GM19467 (cell line): ENCODE results near the gene ADTRP.
"Not testable (repeated sequence)": the region's sequence is repeated elsewhere in the genome, so short reads cannot be mapped to it uniquely, and the experiment has no call there.

Experiments
- ATAC-seq: cut with Tn5 transposase; IDR thresholded peaks from one replicate; pipeline ENCODE4 v1.9.1; 2021; ENCODE audit warnings: mild to moderate bottlenecking, moderate library complexity; ENCODE audit not compliant: unreplicated experiment

The ADTRP gene

GRCh38 chr6:11702089-11702488 is 76.5 kb downstream of the ADTRP start:
- no peak for ATAC-seq

DNA sequence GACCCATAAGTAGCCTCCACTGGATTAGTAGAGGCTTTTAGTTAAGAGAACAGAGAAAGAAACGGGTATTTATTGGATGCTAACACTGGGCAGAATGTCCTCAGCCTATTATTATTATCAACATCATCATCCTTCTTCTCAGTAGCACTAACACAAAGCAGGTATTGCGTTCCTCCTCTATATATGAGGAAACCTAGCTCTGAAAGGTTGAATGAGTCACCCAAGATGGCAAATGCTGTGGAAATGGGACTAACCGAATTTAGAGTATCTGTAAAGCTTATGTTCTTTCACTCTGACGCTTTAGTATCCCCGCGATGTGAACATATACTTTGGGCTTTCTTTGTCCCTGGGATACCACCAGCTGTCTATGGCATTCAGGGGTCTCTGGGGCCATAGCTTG is 77.0 kb downstream of the ADTRP start:
- ATAC-seq = no peak

DNA sequence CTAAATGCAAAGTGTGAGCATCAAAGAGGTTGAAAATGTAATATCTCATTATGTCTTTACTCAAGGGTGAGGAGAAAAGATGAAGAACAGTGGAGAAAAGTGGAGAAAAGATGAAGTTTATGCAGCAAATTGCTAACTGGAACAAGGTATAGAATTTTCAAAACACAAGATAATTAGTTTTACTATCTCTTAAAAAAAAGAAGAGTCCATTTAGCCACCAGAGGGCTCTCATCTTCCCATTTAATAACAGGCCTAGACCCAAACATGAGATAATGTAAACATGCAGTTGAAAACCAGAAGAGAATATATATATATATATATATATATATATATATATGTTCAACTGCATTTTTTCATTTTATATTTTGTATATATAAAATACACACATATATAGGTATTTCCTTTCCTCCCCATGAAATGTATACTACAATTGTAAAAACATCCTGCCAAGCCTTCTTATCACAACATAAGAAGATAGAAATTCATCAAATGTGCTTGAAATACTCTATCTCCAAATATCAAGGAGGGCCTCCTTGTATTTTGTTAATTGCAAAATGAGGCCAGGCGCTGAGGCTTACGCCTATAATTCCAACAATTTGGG is 78.4 kb downstream of the ADTRP start:
- no peak for ATAC-seq

DNA sequence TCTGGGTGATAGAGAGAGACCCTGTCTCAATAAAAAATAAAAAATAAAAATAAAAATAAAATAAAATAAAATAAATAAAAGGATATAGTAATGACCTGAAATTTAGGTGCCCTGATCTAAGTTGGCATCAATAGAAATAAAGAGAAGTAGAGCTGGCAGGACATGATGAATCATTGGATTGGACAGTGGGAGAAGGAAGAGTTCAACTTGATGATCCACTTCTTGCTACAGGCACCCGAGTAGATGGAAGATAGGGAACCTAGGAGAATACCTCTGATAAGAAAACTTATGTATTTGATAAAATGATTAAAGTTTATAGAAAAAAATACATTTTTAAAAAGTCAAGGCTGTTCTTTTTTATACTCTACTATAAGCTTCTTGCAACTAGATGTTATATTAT is 79.0 kb downstream of the ADTRP start:
- ATAC-seq = no peak

DNA sequence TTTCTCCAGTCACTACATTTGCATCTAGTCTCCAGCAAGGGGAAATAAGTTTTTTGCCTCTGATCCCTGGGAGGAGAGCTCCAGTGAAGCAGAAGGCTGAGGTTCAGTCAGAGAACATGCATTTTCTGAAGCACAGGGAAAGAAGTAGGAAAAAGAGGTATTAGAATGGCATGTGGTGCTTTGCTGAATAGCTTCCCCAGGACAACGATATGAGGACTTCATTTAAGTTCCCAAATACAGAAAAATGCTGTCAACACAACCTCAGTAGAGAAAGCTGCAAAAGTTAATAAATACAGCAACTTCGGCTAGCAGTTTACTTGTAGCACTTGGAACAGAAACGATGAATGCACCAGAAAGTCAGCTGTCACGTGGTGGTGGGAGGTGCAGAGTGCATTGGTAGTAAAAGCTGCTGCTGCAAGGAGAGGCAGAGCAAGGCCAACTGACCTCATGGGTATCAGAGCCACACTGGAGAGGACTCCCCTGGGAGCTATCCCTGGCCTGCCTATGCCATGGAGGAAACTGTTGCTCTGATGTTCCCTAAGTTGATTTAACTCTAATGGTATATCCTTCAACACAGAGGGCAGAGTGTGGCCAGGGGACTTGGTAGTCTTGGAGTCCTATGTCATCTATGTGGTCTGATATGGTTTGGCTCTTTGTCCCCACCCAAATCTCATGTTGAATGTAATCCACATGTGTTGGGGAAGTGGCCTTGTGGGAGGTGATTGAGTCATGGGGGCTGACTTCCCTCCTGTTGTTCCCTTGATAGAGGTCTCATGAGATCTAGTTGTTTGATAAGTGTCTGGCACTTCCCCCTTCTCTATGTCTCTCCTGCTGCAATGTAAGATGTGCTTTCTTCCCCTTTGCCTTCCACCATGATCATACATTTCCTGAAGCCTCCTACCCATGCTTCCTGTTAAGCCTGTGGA is 85.9 kb downstream of the ADTRP start:
- ATAC-seq = no peak

GRCh38 chr6:11689847-11690246 is 88.8 kb downstream of the ADTRP start:
- ATAC-seq = no peak

- ATAC-seq = not testable (repeated sequence)
These were observed 89.2 kb downstream of the ADTRP start for GRCh38 chr6:11689400-11689799.

DNA sequence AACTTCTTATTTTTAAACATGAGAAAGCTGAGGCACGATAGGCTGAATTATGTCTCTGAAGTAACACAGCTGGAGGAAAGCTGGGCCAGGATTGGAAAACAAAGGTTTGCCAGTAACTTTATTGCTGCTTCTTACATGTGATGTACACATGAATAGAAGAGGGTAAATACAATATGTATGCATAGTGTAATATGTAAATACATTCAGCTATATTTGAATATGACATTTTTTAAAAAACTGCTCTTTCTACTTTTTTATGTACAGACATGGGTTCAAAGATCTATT is 90.2 kb downstream of the ADTRP start:
- no peak for ATAC-seq

DNA sequence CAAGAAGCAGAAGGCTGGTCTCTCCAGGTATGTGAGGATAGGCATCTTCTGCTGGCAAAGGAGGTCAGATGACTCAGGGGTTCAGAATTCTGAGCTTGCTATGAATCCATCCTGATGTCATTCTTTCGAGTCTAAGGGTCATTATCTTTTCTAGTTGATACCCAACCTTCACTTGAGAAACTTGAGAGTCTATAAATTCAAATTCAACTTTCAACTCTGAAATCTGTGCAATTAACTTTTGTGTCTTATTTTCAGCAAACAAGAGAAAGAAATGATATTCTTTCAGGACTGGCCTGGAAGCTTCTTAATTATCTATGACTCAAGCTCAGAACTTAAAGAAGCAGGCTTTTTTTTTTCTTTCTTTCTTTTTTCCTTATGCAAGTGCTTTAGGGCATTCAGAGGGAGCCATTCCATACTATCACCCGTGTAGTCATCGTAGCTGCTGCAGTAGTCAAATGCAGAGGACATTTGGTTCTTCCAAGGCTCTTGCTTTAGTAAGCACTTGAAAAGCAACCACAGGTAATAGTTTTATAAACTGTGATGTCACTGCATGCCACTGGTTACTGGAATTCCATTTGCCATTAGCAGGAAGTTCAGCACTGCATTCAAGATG is 93.0 kb downstream of the ADTRP start:
- ATAC-seq = no peak

DNA sequence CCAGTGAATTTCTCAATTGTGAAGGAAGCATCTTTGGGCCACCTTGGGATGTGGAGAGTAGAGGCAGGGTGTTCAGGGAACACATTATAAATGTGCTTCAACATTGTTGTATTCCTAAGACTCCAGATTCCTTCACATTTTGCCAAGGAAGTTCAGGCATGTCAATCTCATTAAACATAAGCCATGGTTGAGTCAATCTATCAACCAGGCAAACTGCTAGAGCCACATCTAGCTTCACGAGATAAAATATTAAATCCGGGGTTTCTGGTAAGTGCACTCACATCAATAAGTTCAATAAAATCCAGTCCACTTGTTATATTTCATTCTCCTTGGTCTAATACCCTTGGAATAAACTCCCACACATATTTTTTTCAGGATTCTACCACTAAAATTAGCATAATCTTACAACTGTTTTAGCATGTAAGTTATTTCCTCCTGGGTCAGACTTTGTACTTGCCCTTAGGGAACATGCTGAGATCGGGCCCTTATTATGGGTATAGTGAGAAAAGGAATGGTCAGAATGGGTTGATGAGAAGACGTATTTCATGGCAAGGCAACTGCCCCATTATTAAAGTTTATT is 93.6 kb downstream of the ADTRP start:
- no peak for ATAC-seq

GRCh38 chr6:11683871-11684270 is 94.7 kb downstream of the ADTRP start:
- no peak for ATAC-seq

DNA sequence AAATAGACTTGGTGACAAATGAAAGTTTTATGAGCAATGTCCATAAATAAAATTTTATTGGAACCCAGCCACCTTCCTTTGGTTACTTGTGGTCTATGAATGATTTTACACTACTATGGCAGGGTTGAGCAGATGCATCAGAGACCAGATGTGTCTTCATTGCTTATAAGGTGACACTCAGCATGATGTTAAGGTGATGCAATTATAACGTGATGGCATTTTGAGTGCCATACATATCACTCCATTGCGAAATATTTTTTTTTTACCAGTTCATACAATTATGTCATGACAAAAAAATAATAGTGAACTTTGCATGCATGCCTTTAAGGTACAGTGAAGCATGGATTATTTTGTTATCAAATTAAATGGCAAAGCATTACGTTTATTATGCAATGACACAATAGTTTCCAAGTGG is 96.0 kb downstream of the ADTRP start:
- ATAC-seq = no peak

DNA sequence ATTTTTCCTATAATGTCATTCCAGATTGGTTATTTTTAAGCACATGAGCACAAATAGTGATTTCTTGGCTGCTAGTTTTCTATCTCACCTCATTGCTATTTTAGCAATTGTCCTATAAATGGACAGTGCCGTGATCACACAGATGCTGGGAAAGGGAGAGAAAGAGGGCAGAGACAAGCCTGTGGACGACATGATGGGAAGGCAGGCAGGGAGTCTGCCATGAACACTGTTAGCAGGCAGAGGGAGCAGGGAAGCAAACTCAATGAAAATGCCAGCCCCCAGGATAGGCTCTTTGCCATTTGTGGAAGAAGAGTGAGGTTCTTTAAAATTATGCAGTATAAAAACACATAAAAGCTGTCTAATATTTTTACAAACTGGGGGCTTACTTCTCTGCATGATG is 96.8 kb downstream of the ADTRP start:
- no peak for ATAC-seq

- ATAC-seq = no peak
These were observed 97.2 kb downstream of the ADTRP start for GRCh38 chr6:11681357-11681756.

- ATAC-seq = not testable (repeated sequence)
These were observed 98.1 kb downstream of the ADTRP start for GRCh38 chr6:11680479-11680878.

- ATAC-seq = no peak
These were observed 99.5 kb downstream of the ADTRP start for GRCh38 chr6:11679099-11679498.

DNA sequence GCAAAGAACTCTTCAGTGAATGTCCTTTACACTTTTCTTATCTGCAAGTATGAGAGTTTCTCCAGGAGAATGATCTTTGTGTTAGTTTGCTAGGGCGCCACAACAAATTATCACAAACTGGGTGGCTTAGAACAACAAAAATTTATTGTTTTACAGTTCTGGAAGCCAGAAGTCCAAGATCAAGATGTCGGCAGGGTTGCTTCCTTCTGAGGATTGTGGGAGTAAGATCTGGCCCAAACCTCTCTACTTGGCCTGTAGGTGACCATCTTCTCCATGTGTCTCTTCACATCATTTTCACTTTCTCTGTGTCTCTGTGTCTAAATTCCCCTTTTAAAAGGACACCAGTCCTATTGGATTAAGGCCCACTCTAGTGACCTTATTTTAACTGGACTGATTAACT is 103.0 kb downstream of the ADTRP start:
- no peak for ATAC-seq

DNA sequence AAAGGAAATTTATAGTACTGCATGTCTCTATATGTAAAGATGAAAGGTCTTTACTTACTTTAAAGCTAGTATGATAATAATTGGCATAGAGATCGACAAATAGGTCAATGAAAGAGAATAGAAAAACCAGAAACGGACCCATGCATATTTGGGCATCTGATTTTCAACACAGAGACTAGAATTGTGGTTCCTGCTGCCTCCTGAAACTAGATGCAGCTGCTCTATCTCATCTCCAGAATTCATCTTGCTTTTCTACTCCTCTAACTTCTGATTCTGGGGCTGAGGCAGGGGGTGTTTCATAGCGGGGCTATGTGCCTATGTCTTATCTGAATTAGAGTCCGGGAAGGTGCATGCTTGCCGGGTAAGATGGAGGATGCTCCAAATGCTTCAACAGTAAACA is 105.9 kb downstream of the ADTRP start:
- ATAC-seq = no peak

DNA sequence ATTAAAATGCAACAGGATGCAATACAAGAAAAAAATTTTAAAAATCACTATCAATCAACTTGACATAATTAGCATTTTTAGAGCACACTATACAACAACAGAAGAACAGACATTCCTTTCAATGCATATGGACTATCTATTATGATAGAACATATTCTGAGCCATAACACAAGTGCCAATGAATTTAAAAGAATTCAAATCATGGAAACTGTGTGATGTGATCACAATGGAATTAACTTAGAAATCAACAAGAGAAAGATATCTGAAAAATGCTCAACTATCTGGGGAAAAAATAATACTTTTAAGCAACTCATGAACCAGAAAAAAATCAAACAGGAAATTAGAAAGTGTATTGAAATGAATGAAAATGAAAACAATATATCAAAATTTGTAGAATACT is 106.3 kb downstream of the ADTRP start:
- no peak for ATAC-seq

DNA sequence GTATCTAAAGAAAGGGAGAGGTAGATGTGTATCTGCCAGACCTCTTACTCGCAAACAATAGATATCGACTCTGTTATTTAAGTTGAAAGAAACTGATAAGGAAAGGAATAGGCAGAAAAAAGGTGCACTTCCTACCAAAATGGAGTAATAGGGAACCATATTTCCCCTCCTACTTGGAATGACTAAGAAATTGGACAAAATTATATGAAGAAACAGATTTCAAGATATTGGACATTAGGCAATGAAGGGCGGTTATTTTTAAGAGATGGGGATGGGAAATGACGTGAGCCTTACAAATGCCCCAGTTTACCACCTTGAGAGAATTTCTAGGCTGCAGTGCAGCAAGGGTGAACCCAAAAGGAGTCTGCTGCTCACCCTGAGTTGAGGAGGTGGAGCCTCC is 108.9 kb downstream of the ADTRP start:
- ATAC-seq = no peak

GRCh38 chr6:11668455-11668854 is 110.1 kb downstream of the ADTRP start:
- no peak for ATAC-seq

GRCh38 chr6:11667876-11668275 is 110.7 kb downstream of the ADTRP start:
- ATAC-seq = no peak
